ENCODE measurements around the gene KRTAP12-3.
"Not testable (repeated sequence)": the region's sequence is repeated elsewhere in the genome, so short reads cannot be mapped to it uniquely, and the experiment has no call there.

KRTAP12-3 gene

GRCh38 chr21:44623575-44623974 is 34.2 kb upstream of the KRTAP12-3 start:
- no peak overlapping the region for H3K27ac ChIP-seq
- no peaks in the 10 kb centered on the region for H3K79me2 ChIP-seq (ENCODE audit: insufficient read depth, low read depth)
- H3K27me3 ChIP-seq (ENCODE audit: insufficient read depth, low read depth), result peaks cover 24% of the 10 kb centered on the region
- H3K9ac ChIP-seq, result no peak overlapping the region
- no peak for TF ChIP-seq CTCF (conservative IDR thresholded peaks at IDR 0.05; ENCODE audit: low read depth, low read length)
- H4K20me1 ChIP-seq (ENCODE audit: insufficient read depth), result no peaks in the 10 kb centered on the region
- no peaks in the 10 kb centered on the region for H3K36me3 ChIP-seq (ENCODE audit: insufficient read depth)
- H3K4me2 ChIP-seq, result no peak overlapping the region
- no peak overlapping the region for H3K4me3 ChIP-seq (IDR thresholded peaks at IDR 0.05; ENCODE audit: insufficient read depth, low read depth, low read length)
- H3K4me1 ChIP-seq (ENCODE audit: low read depth, poor library complexity, severe bottlenecking), result no peaks in the 10 kb centered on the region
- H2AFZ ChIP-seq (ENCODE audit: low read depth), result no peak overlapping the region

GRCh38 chr21:44625756-44626155 is 32.0 kb upstream of the KRTAP12-3 start:
- TF ChIP-seq CTCF (conservative IDR thresholded peaks at IDR 0.05; ENCODE audit: low read depth, low read length), result no peak

GRCh38 chr21:44626262-44626661 is 31.5 kb upstream of the KRTAP12-3 start:
- no peaks in the 10 kb centered on the region for H3K36me3 ChIP-seq (ENCODE audit: insufficient read depth)
- no peaks in the 10 kb centered on the region for H4K20me1 ChIP-seq (ENCODE audit: insufficient read depth)
- peaks cover 14% of the 10 kb centered on the region for H3K27me3 ChIP-seq (ENCODE audit: insufficient read depth, low read depth)
- H3K4me1 ChIP-seq (ENCODE audit: low read depth, poor library complexity, severe bottlenecking), result no peaks in the 10 kb centered on the region
- no peak for TF ChIP-seq CTCF (conservative IDR thresholded peaks at IDR 0.05; ENCODE audit: low read depth, low read length)
- no peak overlapping the region for H3K4me3 ChIP-seq (IDR thresholded peaks at IDR 0.05; ENCODE audit: insufficient read depth, low read depth, low read length)
- no peak overlapping the region for H3K9ac ChIP-seq
- H2AFZ ChIP-seq (ENCODE audit: low read depth), result no peak overlapping the region
- no peak overlapping the region for H3K27ac ChIP-seq
- no peaks in the 10 kb centered on the region for H3K79me2 ChIP-seq (ENCODE audit: insufficient read depth, low read depth)
- no peak overlapping the region for H3K4me2 ChIP-seq

More at GRCh38 chr21:44625756-44626155, 32.0 kb upstream of the KRTAP12-3 start:
- Histone ChIP-seq H4K20me1 (ENCODE audit: insufficient read depth) (no peaks in the 10 kb centered on the region), H3K79me2 (ENCODE audit: insufficient read depth, low read depth) (no peaks in the 10 kb centered on the region), H3K4me2 (no peak overlapping the region), H3K27me3 (ENCODE audit: insufficient read depth, low read depth) (peaks cover 18% of the 10 kb centered on the region), H3K36me3 (ENCODE audit: insufficient read depth) (no peaks in the 10 kb centered on the region), H3K27ac (no peak overlapping the region), H3K9ac (no peak overlapping the region), H3K4me3 (IDR thresholded peaks at IDR 0.05; ENCODE audit: insufficient read depth, low read depth, low read length) (no peak overlapping the region), H3K4me1 (ENCODE audit: low read depth, poor library complexity, severe bottlenecking) (no peaks in the 10 kb centered on the region), H2AFZ (ENCODE audit: low read depth) (no peak overlapping the region)

- Histone ChIP-seq H3K4me1 (ENCODE audit: low read depth, poor library complexity, severe bottlenecking) (no peaks in the 10 kb centered on the region), H3K27me3 (ENCODE audit: insufficient read depth, low read depth) (peaks cover 12% of the 10 kb centered on the region), H3K4me3 (IDR thresholded peaks at IDR 0.05; ENCODE audit: insufficient read depth, low read depth, low read length) (no peak within 1 kb of the TSS), H3K36me3 (ENCODE audit: insufficient read depth) (no peaks in the 10 kb centered on the region), H3K9ac (no peak within 1 kb of the TSS), H3K27ac (no peak within 1 kb of the TSS), H2AFZ (ENCODE audit: low read depth) (no peak within 1 kb of the TSS), H3K4me2 (no peak within 1 kb of the TSS), H3K79me2 (ENCODE audit: insufficient read depth, low read depth) (no peaks in the 10 kb centered on the region), H4K20me1 (ENCODE audit: insufficient read depth) (no peaks in the 10 kb centered on the region)
- no peak for TF ChIP-seq CTCF (conservative IDR thresholded peaks at IDR 0.05; ENCODE audit: low read depth, low read length)
These were observed 31.0 kb upstream of the KRTAP12-3 start, which contains the start of gene KRTAP10-9 for GRCh38 chr21:44626673-44627143. Gene KRTAP10-9, plus strand, starts transcription at chr21:44627093. Its CDS starts 79 bp downstream, at chr21:44627172.

GRCh38 chr21:44627181-44627822 is 30.4 kb upstream of the KRTAP12-3 start:
- not testable (repeated sequence) for H3K4me3 ChIP-seq (IDR thresholded peaks at IDR 0.05; ENCODE audit: insufficient read depth, low read depth, low read length); H3K4me2 ChIP-seq; H2AFZ ChIP-seq (ENCODE audit: low read depth); H3K27me3 ChIP-seq (ENCODE audit: insufficient read depth, low read depth); H4K20me1 ChIP-seq (ENCODE audit: insufficient read depth); H3K9ac ChIP-seq; H3K36me3 ChIP-seq (ENCODE audit: insufficient read depth); H3K27ac ChIP-seq; H3K79me2 ChIP-seq (ENCODE audit: insufficient read depth, low read depth); H3K4me1 ChIP-seq (ENCODE audit: low read depth, poor library complexity, severe bottlenecking)

- not testable (repeated sequence) for H3K4me1 ChIP-seq (ENCODE audit: low read depth, poor library complexity, severe bottlenecking); H2AFZ ChIP-seq (ENCODE audit: low read depth); H3K9ac ChIP-seq; H3K4me3 ChIP-seq (IDR thresholded peaks at IDR 0.05; ENCODE audit: insufficient read depth, low read depth, low read length); H3K79me2 ChIP-seq (ENCODE audit: insufficient read depth, low read depth); H3K27ac ChIP-seq; H3K27me3 ChIP-seq (ENCODE audit: insufficient read depth, low read depth); H3K4me2 ChIP-seq; H3K36me3 ChIP-seq (ENCODE audit: insufficient read depth); H4K20me1 ChIP-seq (ENCODE audit: insufficient read depth)
These were observed 29.9 kb upstream of the KRTAP12-3 start for GRCh38 chr21:44627831-44628233.
